ENCODE measurements around the gene MRPL20.

GRCh38 chr1:1455366-1455884, 48.3 kb upstream of the MRPL20 start:
- TF ChIP-seq CTCF (IDR thresholded peaks at IDR 0.05) (no peak), POLR2A (IDR thresholded peaks at IDR 0.05) (no peak)

Data from Peyer's patch (tissue), 4 donors.